T47D (cell line): Measurements from ENCODE around the gene ACAP1.

Source experiments
- DNase-seq, 2 experiments: peaks; one replicate each; pipeline versions ENCODE4 v3.0.0 to v3.0.0-alpha.2; 2011 to 2012; ENCODE audit warnings: low read depth in 1 of 2, low spot score in 1 of 2
- JUND ChIP-seq: IDR thresholded peaks from 2 replicates; pipeline ENCODE4 v1.6.1; 2012; ENCODE audit warnings: low read depth
- in situ Hi-C: cut with HindIII; loops from 2 replicates; pipeline ENCODE4 v1.10.0; 2016; ENCODE audit warnings: low sequenced_read_pairs, low pct_unique_long_range_greater_than_20kb

ACAP1 gene

DNA sequence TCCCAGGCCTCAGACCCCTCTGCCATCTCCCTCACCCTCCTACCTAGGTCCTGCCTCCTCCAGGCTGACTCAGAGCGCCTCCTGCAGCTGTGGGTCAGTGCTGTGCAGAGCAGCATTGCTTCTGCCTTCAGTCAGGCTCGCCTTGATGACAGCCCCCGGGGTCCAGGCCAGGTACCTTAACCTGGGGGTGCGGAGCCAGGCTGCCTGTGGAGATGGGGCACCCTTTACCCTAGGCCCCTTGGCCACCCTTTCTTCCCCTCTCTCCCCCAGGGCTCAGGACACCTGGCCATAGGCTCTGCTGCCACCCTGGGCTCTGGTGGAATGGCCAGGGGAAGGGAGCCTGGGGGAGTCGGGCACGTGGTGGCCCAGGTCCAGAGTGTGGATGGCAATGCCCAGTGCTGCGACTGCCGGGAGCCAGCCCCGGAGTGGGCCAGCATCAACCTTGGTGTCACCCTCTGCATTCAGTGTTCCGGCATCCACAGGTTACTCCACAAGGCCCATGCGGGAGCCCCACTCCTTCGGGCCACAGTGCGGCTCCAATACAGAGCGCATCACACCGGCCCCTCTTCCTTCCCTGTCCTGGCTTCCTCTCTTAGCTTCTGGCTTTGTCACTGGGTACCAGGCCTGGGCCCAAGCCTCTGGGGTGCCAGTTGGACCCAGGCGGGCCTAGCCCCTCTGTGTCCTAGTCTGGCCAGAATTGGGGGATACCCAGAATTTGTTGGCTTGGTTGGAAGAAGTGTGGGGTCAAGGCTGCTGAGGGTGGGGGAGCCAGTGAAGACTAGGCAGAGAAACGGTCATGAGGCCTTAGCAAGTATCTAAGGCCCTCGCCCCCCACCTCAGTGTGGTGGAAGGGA, 10.7 kb downstream of the ACAP1 start:
- in situ Hi-C loops = no loop called here
- DNase-seq = no peak
- TF ChIP-seq JUND = no peak

DNA sequence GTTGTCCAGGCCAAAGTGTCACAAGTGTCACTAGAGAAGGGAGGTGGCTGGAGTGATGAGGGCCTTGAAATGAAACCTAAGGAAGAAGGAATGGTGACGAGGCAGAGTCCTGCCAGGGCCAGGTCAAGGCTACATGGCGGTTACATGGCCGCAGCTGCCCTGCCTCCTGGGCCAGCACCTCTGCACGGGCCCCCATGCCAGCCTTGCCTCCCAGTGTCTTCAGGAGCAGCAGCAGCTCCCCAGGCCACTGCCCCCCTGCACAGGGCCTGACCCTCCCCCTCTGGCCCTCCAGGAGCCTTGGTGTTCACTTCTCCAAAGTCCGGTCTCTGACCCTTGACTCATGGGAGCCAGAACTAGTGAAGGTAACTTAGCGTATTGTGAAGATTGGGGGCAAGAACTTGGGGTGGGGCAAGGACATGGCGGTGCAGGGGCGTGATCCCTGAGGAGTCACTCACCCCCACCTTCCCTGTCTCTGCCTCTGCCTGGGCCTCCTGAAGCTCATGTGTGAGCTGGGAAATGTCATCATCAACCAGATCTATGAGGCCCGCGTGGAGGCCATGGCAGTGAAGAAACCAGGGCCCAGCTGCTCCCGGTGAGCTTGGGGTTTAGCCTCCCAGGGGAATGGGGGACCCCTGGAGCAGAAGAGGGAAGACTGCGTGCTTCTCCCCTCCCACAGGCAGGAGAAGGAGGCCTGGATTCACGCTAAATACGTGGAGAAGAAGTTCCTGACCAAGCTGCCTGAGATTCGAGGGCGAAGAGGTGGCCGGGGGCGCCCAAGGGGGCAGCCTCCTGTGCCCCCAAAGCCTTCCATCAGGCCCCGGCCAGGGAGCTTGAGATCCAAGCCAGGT, 11.5 kb downstream of the ACAP1 start:
- no peak for TF ChIP-seq JUND
- in situ Hi-C loops = no loop called here
- DNase-seq = no peak

DNA sequence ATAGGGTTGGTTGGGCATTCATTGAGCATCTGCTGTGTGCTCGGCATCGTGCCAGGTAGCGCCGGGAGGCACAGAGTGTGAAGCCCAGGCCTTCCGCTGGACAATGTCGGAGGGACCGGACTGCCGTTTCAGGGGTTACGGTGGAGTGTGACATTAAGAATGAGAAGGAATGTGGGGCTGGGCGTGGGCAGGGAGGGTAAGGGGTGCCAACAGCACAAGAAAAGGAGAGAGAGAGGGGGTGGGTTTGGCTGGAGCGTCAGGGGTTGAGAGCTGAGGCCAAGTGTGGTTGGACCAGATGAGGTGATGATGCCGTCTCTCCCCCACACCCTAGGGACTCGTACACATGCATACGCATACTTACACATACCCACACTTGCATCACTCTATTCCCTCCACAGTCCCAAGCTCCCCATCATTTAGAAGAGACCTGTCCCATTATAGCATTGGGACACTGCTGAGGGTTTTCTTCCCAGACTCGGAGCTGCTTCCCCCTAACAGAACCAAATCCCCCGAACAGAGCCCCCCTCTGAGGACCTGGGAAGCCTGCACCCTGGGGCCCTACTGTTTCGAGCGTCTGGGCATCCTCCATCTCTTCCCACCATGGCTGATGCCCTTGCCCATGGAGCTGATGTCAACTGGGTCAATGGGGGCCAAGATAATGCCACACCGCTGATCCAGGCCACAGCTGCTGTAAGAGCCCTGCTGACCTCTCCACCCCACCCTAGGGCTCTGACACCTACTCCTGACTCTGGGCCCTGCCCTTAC, 12.3 kb downstream of the ACAP1 start:
- TF ChIP-seq JUND = no peak
- no peak for DNase-seq
- in situ Hi-C loops = no loop called here

DNA sequence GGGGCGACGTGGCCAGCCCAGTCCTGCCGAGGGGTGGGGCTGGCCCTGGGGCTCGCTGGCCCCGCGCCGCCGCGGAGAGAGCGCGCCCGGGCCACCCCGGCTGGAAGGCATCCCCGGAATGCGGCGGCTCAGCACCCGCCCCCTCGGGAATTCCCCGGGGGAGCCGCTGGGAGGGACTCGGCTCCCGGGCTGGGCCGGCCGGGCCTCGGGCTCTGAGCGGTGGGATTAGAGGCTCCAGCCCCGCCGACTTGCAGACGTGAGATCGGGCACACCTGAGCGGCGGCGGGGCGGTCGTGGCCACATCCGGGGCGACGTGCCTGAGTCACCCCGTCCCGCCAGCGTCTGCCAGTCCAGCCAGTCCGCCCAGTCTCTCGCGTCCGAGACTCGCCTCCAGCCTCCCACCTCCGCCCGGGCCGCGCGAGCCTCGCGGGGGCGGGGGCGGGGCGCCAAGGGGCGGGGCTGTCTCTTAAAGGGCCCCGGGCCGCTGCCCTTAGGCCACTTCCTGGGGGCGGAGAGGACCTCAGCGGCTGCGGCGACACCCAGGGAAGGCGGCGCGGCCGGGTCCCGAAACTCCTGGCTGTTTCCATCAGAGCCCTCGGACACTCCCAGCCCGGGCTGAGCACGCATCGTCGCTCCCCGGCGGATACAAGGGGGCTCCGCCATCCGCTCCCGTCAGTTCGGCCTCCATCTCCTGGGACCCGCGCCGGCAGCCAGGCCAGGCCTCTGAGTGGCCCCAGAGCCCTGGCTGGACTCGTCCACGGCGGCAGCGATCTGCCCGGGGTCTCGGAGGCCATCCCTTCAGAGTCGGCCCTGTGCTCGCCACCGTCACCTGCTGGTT, 15.6 kb downstream of the ACAP1 start, which contains the start of gene KCTD11:
KCTD11 (plus strand) TSS at position 498 of the 838 bp plus-strand sequence.
- peak; percentile 89 to 95 for DNase-seq

DNA sequence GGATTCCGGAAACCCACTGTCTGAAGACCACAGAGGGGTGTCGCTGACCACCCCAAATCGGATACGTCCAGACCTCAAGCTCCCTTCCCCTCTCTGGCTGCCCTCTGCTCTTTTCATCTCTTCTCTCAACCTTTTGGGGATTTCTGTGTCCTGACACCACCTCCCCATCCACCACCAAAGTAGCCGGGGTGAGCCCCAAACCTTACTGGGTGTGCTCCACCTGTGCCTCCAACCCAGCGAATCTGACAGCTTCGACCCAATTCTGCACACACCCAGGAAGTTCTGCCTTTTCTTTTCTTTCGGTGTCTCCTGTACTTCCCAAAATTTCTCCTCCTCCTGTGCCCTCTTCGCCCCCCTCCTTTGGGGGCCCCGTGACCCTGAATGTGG, 16.2 kb downstream of the ACAP1 start:
- no peak for TF ChIP-seq JUND
- no peak for DNase-seq
- in situ Hi-C loops = no loop called here

More for the DNA sequence above, 15.6 kb downstream of the ACAP1 start, which contains the start of gene KCTD11:
- in situ Hi-C loops = no loop called here
- no peak for TF ChIP-seq JUND

DNA sequence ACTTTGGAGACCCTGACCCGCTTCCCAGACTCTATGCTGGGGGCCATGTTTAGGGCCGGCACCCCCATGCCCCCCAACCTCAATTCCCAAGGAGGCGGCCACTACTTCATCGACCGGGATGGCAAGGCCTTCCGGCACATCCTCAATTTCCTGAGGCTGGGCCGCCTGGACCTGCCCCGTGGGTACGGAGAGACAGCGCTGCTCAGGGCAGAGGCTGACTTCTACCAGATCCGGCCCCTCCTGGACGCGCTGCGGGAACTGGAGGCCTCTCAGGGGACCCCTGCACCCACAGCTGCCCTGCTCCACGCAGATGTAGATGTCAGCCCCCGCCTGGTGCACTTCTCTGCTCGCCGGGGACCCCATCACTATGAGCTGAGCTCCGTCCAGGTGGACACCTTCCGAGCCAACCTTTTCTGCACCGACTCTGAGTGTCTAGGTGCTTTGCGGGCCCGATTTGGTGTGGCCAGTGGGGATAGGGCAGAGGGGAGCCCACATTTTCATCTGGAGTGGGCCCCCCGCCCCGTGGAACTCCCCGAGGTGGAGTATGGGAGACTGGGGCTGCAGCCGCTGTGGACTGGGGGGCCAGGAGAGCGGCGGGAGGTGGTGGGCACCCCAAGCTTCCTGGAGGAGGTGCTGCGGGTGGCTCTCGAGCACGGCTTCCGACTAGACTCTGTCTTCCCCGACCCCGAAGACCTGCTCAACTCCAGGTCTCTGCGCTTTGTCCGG, 16.7 kb downstream of the ACAP1 start:
- in situ Hi-C loops = no loop called here
- DNase-seq = no peak
- TF ChIP-seq JUND = no peak

DNA sequence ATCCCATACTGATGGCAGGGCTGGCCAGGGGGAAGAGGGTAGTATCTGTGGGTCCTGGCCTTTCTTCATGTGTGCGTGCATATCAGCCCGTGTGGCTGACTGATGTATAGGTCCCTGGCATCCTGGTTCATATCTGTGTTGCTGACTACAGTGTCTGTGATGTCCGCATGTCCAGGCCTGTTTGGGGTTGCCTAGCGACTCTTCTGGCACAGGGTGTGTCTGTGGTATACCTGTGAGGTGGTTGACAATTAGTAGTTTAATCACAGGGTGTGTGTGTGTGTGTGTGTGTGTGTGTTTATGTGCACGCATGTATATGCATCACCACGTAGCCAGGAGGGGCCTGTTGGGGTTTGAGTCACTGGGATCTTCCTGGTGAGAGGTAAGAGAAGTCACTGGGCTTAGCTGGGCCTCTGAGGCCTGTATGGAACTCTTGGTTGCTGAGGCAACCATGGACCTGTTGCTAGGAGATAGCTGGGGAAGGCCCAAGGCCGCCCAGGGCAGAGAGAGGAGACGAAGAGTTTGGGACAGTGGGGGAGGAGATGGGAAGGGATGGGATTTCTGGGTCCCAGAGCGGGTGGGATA, 18.0 kb downstream of the ACAP1 start:
- no peak for DNase-seq
- no peak for TF ChIP-seq JUND

DNA sequence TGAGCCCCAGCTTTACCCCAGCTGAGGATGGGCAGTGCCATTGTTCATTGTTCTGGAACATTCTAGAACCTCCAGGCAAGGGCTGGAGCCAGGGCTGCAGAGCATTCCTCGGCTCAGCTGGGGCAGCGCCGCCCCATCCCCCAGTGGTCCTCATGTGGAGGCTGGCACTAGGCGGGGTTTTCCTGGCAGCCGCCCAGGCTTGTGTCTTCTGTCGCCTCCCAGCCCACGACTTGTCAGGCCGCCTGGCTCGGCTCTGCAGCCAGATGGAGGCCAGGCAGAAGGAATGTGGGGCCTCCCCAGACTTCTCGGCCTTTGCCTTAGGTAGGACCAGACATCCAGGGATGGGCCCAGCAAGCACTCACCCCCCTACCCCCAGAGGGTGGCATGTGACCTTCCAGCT, 18.7 kb downstream of the ACAP1 start, which contains the start of gene TMEM95:
TMEM95 (plus strand) TSS at position 104 of the 400 bp plus-strand sequence; CDS start at position 153, 49 bp downstream.
- TF ChIP-seq JUND = no peak

More for the DNA sequence above, 18.0 kb downstream of the ACAP1 start:
- in situ Hi-C loops = no loop called here

DNA sequence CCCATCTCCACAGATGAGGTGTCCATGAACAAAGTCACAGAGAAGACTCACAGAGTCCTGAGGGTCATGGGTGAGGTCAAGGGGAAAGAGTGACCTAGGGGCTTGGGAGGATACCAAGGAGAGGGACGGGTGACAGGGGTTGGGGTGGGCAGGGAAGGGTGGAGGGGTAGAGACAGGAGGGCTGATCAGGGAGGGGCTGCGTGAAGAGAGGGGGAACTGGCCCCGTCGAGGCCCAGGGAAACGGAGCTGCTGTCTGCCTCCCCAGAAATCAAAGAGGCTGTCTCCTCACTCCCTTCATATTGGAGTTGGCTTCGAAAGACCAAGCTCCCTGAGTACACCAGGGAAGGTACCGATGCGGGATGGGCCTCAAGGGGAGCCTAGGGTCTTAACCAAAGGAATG, 19.2 kb downstream of the ACAP1 start:
- in situ Hi-C loops = no loop called here
- DNase-seq = no peak
- no peak for TF ChIP-seq JUND

More for the DNA sequence above, 18.7 kb downstream of the ACAP1 start, which contains the start of gene TMEM95:
- no peak for DNase-seq
- in situ Hi-C loops = no loop called here

DNA sequence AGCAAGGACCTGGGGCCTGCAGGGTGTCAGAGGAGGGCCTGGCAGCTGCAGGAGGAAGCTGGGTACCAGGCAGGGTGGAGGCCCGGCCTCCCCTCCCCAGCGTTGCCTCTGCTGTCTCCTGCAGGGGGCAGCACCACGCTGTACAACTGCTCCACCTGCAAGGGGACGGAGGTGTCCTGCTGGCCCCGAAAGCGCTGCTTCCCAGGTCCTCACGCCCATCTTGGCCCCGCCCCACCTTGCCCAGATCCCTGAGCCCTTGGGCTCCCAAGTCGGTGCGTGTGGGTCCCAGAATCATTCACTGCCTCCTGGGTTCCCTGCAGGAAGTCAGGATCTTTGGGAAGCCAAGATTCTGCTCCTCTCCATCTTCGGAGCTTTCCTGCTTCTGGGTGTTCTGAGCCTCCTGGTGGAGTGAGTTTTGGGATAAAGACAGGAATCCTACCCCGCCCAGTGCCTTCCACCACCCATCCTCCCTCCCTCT, 19.8 kb downstream of the ACAP1 start:
- in situ Hi-C loops = no loop called here
- TF ChIP-seq JUND = no peak
- peak; percentile 71 to 88 for DNase-seq
